Measurements from ENCODE around the gene PCDHGB7. TPM values are rescaled to one million over a fixed set of nuclear protein-coding genes. Genes with fewer than 3 reads are reported as not detected.
"Not testable (repeated sequence)": the region's sequence is repeated elsewhere in the genome, so short reads cannot be mapped to it uniquely, and the experiment has no call there.

PCDHGB7 gene
- total RNA-seq, 4 donors from 2014 or later = 7.1 to 27.6 (median 18.1) TPM

DNA sequence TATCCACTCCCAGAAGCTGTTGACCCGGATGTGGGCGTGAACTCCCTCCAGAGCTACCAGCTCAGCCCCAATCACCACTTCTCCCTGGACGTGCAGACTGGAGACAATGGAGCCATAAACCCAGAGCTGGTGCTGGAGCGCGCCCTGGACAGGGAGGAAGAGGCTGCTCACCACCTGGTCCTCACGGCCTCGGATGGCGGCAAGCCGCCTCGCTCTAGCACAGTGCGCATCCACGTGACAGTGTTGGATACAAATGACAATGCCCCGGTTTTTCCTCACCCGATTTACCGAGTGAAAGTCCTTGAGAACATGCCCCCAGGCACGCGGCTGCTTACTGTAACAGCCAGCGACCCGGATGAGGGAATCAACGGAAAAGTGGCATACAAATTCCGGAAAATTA lies 24.2 kb upstream of the PCDHGB7 start:
- Histone ChIP-seq H3K27ac (no peak overlapping the region), H3K4me3 (no peak overlapping the region)
- TF ChIP-seq, protein P1, sequence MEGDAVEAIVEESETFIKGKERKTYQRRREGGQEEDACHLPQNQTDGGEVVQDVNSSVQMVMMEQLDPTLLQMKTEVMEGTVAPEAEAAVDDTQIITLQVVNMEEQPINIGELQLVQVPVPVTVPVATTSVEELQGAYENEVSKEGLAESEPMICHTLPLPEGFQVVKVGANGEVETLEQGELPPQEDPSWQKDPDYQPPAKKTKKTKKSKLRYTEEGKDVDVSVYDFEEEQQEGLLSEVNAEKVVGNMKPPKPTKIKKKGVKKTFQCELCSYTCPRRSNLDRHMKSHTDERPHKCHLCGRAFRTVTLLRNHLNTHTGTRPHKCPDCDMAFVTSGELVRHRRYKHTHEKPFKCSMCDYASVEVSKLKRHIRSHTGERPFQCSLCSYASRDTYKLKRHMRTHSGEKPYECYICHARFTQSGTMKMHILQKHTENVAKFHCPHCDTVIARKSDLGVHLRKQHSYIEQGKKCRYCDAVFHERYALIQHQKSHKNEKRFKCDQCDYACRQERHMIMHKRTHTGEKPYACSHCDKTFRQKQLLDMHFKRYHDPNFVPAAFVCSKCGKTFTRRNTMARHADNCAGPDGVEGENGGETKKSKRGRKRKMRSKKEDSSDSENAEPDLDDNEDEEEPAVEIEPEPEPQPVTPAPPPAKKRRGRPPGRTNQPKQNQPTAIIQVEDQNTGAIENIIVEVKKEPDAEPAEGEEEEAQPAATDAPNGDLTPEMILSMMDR (IDR thresholded peaks at IDR 0.05) = no peak
- no peak for TF ChIP-seq POLR2A (IDR thresholded peaks at IDR 0.05)

DNA sequence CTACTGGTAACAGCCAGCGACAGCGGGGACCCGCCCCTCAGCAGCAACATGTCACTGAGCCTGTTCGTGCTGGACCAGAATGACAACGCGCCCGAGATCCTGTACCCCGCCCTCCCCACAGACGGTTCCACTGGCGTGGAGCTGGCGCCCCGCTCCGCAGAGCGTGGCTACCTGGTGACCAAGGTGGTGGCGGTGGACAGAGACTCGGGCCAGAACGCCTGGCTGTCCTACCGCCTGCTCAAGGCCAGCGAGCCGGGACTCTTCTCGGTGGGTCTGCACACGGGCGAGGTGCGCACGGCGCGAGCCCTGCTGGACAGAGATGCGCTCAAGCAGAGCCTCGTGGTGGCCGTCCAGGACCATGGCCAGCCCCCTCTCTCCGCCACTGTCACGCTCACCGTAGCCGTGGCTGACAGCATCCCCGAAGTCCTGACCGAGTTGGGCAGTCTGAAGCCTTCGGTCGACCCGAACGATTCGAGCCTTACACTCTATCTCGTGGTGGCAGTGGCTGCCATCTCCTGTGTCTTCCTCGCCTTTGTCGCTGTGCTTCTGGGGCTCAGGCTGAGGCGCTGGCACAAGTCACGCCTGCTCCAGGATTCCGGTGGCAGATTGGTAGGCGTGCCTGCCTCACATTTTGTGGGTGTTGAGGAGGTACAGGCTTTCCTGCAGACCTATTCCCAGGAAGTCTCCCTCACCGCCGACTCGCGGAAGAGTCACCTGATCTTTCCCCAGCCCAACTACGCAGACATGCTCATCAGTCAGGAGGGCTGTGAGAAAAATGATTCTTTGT lies 22.9 kb upstream of the PCDHGB7 start:
- DNase-seq; H3K4me1 ChIP-seq; H3K27me3 ChIP-seq; intact Hi-C loops (cut with DNase I; ENCODE audit: low total_unique reads); H3K36me3 ChIP-seq; H3K27ac ChIP-seq; H3K4me3 ChIP-seq: not testable (repeated sequence)
- H3K9me3 ChIP-seq = peaks cover 0 to 81% of the 10 kb centered on the region in 2 donors

More for the DNA sequence above, 24.2 kb upstream of the PCDHGB7 start:
- peaks cover 0 to 84% of the 10 kb centered on the region in 2 donors for H3K9me3 ChIP-seq
- DNase-seq = no peak
- no peaks in the 10 kb centered on the region for H3K4me1 ChIP-seq
- H3K36me3 ChIP-seq = no peaks in the 10 kb centered on the region
- intact Hi-C loops (cut with DNase I; ENCODE audit: low total_unique reads) = no loop called here
- H3K27me3 ChIP-seq = no peaks in the 10 kb centered on the region

DNA sequence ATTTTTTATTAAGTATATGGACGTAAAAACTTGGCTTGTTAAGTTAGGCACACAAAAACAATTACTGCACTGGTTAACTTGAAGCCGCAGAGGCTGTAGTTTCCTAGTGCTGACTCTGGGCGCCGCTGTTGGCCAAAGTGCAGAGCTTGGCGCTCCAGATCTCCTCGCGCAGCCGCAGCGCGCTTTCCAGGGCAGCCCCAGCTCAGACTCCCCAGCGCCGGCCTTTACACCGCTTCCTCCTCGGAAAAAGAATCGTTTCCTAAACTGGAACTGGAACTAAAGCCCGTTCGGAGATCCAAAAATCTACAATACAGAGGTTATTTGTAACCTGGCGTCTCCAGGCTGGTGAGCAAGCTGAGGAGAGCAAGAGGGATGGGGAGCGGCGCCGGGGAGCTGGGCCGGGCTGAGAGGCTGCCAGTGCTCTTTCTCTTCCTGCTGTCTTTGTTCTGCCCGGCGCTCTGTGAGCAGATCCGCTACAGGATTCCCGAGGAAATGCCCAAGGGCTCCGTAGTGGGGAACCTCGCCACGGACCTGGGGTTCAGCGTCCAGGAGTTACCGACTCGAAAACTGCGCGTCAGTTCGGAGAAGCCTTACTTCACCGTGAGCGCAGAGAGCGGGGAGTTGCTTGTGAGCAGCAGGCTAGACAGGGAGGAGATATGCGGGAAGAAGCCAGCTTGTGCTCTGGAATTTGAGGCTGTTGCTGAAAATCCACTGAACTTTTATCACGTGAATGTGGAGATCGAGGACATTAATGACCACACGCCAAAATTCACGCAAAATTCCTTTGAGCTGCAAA lies 19.5 kb upstream of the PCDHGB7 start, which contains the start of gene PCDHGB5:
TSS of gene PCDHGB5 (plus strand) at position 192 of the 796 bp plus-strand sequence. CDS start at position 373, 181 bp downstream.
- DNase-seq = not testable (repeated sequence)

DNA sequence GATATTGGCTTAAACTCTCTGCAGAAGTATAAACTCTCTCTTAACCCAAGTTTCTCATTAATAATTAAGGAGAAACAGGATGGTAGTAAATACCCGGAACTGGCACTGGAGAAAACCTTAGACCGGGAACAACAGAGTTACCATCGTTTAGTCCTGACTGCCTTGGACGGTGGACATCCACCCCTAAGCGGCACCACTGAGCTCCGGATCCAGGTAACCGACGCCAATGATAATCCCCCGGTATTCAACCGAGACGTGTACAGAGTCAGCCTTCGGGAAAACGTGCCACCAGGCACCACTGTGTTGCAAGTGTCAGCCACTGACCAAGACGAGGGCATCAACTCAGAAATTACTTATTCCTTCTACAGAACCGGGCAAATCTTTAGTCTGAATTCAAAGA lies 18.9 kb upstream of the PCDHGB7 start:
- Histone ChIP-seq H3K27me3 (no peaks in the 10 kb centered on the region), H3K9me3 (peaks cover 0 to 84% of the 10 kb centered on the region in 2 donors), H3K4me1 (no peaks in the 10 kb centered on the region), H3K4me3 (no peak overlapping the region), H3K27ac (no peak overlapping the region), H3K36me3 (no peaks in the 10 kb centered on the region)
- intact Hi-C loops (cut with DNase I; ENCODE audit: low total_unique reads) = no loop called here
- no peak for TF ChIP-seq POLR2A (IDR thresholded peaks at IDR 0.05)
- TF ChIP-seq, protein P1 (IDR thresholded peaks at IDR 0.05) = no peak
- no peak for DNase-seq

More for the DNA sequence above, 19.5 kb upstream of the PCDHGB7 start, which contains the start of gene PCDHGB5:
- H3K9me3 ChIP-seq = peaks cover 0 to 84% of the 10 kb centered on the region in 2 donors
- peak within 1 kb of the TSS in 1 of 2 donors; percentile 13 for H3K4me3 ChIP-seq
- H3K27ac ChIP-seq; H3K4me1 ChIP-seq; H3K27me3 ChIP-seq; H3K36me3 ChIP-seq; intact Hi-C loops (cut with DNase I; ENCODE audit: low total_unique reads): not testable (repeated sequence)
- TF ChIP-seq, protein P1 (IDR thresholded peaks at IDR 0.05) = peak in 2 of 4 experiments; percentile 15 to 20

DNA sequence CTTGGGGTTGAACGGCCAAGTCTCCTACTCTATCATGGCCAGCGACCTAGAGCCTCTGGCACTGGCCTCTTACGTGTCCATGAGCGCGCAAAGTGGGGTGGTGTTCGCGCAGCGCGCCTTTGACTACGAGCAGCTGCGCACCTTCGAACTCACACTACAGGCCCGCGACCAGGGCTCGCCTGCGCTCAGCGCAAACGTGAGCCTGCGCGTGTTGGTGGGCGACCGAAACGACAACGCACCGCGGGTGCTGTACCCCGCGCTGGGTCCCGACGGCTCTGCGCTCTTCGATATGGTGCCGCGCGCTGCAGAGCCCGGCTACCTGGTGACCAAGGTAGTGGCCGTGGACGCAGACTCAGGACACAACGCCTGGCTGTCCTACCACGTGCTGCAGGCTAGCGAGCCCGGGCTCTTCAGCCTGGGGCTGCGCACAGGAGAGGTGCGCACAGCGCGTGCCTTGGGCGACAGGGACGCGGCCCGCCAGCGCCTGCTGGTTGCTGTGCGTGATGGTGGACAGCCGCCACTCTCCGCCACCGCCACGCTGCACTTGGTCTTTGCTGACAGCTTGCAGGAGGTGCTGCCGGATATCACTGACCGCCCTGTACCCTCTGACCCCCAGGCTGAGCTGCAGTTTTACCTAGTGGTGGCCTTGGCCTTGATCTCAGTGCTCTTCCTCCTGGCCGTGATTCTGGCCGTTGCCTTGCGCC lies 17.8 kb upstream of the PCDHGB7 start:
- Histone ChIP-seq H3K27ac (no peak overlapping the region), H3K36me3 (no peaks in the 10 kb centered on the region), H3K4me3 (no peak overlapping the region), H3K9me3 (peaks cover 0 to 88% of the 10 kb centered on the region in 2 donors), H3K4me1 (no peaks in the 10 kb centered on the region), H3K27me3 (no peaks in the 10 kb centered on the region)
- intact Hi-C loops (cut with DNase I; ENCODE audit: low total_unique reads) = no loop called here
- no peak for TF ChIP-seq POLR2A (IDR thresholded peaks at IDR 0.05)
- TF ChIP-seq, protein P1 (IDR thresholded peaks at IDR 0.05) = no peak
- DNase-seq = no peak

Measured in uterus (tissue), 4 donors.